ENCODE data around the gene AKAP6. TPM values are rescaled to one million over a fixed set of nuclear protein-coding genes. Genes with fewer than 3 reads are reported as not detected.

Gene AKAP6
- total and polyA plus RNA-seq, 2 experiments from 2014 or later: 0.38 to 0.42 TPM

DNA sequence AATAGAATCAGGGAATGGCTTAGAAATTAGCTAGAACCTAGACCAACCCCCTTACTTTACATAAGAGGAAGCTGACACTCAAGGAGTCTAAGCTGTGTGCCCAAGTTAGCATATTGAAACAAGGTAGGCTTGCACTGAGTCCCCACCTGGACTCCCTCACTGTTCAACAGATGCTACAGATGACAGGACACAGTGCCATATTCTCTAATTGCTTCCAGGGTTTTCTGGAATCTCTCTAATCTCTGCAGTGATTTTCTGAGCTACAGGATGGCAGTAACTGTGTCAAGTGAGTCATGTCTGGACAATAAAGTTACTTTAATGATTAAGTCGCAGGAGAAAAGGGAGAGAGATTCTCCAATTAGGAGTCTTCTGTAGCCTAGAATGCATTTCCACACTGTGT, 35.8 kb downstream of the AKAP6 start:
- DNase-seq (ENCODE audit: low spot score): no peak
- peaks cover 32% of the 10 kb centered on the region for H3K4me1 Mint-ChIP-seq

More for the DNA sequence above, 35.8 kb downstream of the AKAP6 start:
- Mint-ChIP-seq H3K27me3 (ENCODE audit: insufficient read depth, low read depth, poor library complexity) (no peaks in the 10 kb centered on the region), H3K36me3 (ENCODE audit: low read depth) (no peaks in the 10 kb centered on the region), H3K4me3 (no peak overlapping the region), H3K27ac (no peak overlapping the region), H3K9me3 (no peaks in the 10 kb centered on the region)
- H3K4me2 ChIP-seq: no peak overlapping the region
- no peaks in the 10 kb centered on the region for H3K79me2 ChIP-seq (replicated peaks; ENCODE audit: insufficient read depth)
- no peak for ATAC-seq
- peaks cover 6% of the 10 kb centered on the region; the same call in 1 of the 2 replicates for H3K9me2 ChIP-seq (ENCODE audit: insufficient read depth)
- H2AFZ ChIP-seq: 0 out of 2 replicates have a peak overlapping the region, but pooled peaks have one; percentile 28
- H3K27me3 ChIP-seq (ENCODE audit: insufficient read depth): no peaks in the 10 kb centered on the region
- TF ChIP-seq POLR2AphosphoS5 (IDR thresholded peaks at IDR 0.05; ENCODE audit: low read depth): no peak
- no peak for TF ChIP-seq EZH2 (IDR thresholded peaks at IDR 0.05; ENCODE audit: low read depth, unreplicated experiment)
- no peak for TF ChIP-seq STAT1 (IDR thresholded peaks at IDR 0.05; ENCODE audit: unreplicated experiment)
- no peak for TF ChIP-seq CTCF (conservative IDR thresholded peaks at IDR 0.05; ENCODE audit: low read depth in 2 of 2)
- TF ChIP-seq ZNF114 (CRISPR knock-in tag; IDR thresholded peaks at IDR 0.05): no peak
- no peak for TF ChIP-seq CREB1 (CRISPR knock-in tag; IDR thresholded peaks at IDR 0.05; ENCODE audit: low read depth)
- no peak for TF ChIP-seq EZH2phosphoT487 (IDR thresholded peaks at IDR 0.05; ENCODE audit: unreplicated experiment)
- no peak for TF ChIP-seq ZNF331 (CRISPR knock-in tag; IDR thresholded peaks at IDR 0.05; ENCODE audit: low read depth)
- no peak for TF ChIP-seq JUNB (IDR thresholded peaks at IDR 0.05; ENCODE audit: unreplicated experiment)
- TF ChIP-seq, protein P1, sequence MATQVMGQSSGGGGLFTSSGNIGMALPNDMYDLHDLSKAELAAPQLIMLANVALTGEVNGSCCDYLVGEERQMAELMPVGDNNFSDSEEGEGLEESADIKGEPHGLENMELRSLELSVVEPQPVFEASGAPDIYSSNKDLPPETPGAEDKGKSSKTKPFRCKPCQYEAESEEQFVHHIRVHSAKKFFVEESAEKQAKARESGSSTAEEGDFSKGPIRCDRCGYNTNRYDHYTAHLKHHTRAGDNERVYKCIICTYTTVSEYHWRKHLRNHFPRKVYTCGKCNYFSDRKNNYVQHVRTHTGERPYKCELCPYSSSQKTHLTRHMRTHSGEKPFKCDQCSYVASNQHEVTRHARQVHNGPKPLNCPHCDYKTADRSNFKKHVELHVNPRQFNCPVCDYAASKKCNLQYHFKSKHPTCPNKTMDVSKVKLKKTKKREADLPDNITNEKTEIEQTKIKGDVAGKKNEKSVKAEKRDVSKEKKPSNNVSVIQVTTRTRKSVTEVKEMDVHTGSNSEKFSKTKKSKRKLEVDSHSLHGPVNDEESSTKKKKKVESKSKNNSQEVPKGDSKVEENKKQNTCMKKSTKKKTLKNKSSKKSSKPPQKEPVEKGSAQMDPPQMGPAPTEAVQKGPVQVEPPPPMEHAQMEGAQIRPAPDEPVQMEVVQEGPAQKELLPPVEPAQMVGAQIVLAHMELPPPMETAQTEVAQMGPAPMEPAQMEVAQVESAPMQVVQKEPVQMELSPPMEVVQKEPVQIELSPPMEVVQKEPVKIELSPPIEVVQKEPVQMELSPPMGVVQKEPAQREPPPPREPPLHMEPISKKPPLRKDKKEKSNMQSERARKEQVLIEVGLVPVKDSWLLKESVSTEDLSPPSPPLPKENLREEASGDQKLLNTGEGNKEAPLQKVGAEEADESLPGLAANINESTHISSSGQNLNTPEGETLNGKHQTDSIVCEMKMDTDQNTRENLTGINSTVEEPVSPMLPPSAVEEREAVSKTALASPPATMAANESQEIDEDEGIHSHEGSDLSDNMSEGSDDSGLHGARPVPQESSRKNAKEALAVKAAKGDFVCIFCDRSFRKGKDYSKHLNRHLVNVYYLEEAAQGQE (IDR thresholded peaks at IDR 0.05; ENCODE audit: unreplicated experiment): no peak
- TF ChIP-seq NANOG (IDR thresholded peaks at IDR 0.05; ENCODE audit: borderline replicate concordance): no peak
- TF ChIP-seq ETS1 (IDR thresholded peaks at IDR 0.05): no peak
- TF ChIP-seq ZNF462 (CRISPR knock-in tag; IDR thresholded peaks at IDR 0.05): no peak
- no peak overlapping the region for H3K27ac ChIP-seq (ENCODE audit: low read depth)
- no peaks in the 10 kb centered on the region for H3K36me3 ChIP-seq (ENCODE audit: insufficient read depth)
- peaks cover 33% of the 10 kb centered on the region for H3K4me1 ChIP-seq (ENCODE audit: insufficient read depth)
- H4K20me1 ChIP-seq (replicated peaks; ENCODE audit: insufficient read depth): no peaks in the 10 kb centered on the region
- H3F3A ChIP-seq (replicated peaks; ENCODE audit: low read depth): no peaks in the 10 kb centered on the region
- no peak overlapping the region for H3K4me3 ChIP-seq

Measured in GM23338 (cell line).